HCT116 (cell line): ENCODE results near the gene ADGRG4.

ENCODE experiments used
- ATF3 ChIP-seq: IDR thresholded peaks from 2 replicates; pipeline ENCODE4 v1.6.1; 2012
- ZBTB33 ChIP-seq: IDR thresholded peaks from 2 replicates; pipeline ENCODE4 v1.6.1; 2011; ENCODE audit warnings: mild to moderate bottlenecking, low read length, moderate library complexity; ENCODE audit not compliant: insufficient replicate concordance; ENCODE audit errors: extremely low read depth

GRCh38 chrX:136344320-136344719 lies 43.6 kb downstream of the ADGRG4 start:
- no peak for TF ChIP-seq ZBTB33
- TF ChIP-seq ATF3, result no peak
